Psoas muscle (tissue), 8 donors: ENCODE data around the gene ACAP3. TPM values are rescaled to one million over a fixed set of nuclear protein-coding genes. Genes with fewer than 3 reads are reported as not detected.
"Not testable (repeated sequence)": the region's sequence is repeated elsewhere in the genome, so short reads cannot be mapped to it uniquely, and the experiment has no call there.

Experiments
- ATAC-seq, 4 donors: fragments of 200-7000 bp; cut with Tn5 transposase; one replicate each; pipeline ENCODE4 v1.9.1; 2020; ENCODE audit warnings: moderate library complexity in 3 of 4, mild to moderate bottlenecking in 2 of 4
- DNase-seq, 2 donors: peaks; one replicate each; pipeline ENCODE4 v3.0.0-alpha.2; 2020
- H3K27ac ChIP-seq: fragments of 200-600 bp; one replicate; pipeline ENCODE4 v1.8.0; 2022
- H3K27me3 ChIP-seq, 3 donors: fragments of 200-600 bp in 1 of 3; one replicate each; pipeline versions ENCODE4 v1.6.1 to v1.8.0; 2013 to 2022; ENCODE audit warnings: low read length in 2 of 3, mild to moderate bottlenecking in 2 of 3, moderate library complexity in 1 of 3; ENCODE audit not compliant: insufficient read depth in 3 of 3
- H3K36me3 ChIP-seq, 2 donors: fragments of 200-600 bp in 1 of 2; one replicate each; pipeline versions ENCODE4 v1.6.1 to v1.8.0; 2013 to 2022; ENCODE audit warnings: low read depth in 1 of 2, mild to moderate bottlenecking in 1 of 2, moderate library complexity in 1 of 2; ENCODE audit not compliant: insufficient read depth in 1 of 2
- H3K4me1 ChIP-seq: fragments of 200-600 bp; one replicate; pipeline ENCODE4 v1.8.0; 2022
- H3K4me3 ChIP-seq: fragments of 200-600 bp; one replicate; pipeline ENCODE4 v1.8.0; 2022; ENCODE audit warnings: mild to moderate bottlenecking
- H3K9me3 ChIP-seq: fragments of 200-600 bp; one replicate; pipeline ENCODE4 v1.8.0; 2022
- WGBS, 3 donors: extraction: QIAGEN DNeasy Blood & Tissue Kit; methylation state at CpG; one replicate each; pipeline versions ENCODE4 v1.1.6 to v1.1.7; 2013; 5-methylcytosine and 5-hydroxymethylcytosine counted together
- intact Hi-C, 2 donors: fragments of 100-400 bp; cut with DNase I; formaldehyde crosslinking; loops; one replicate each; pipeline versions ENCODE4 v1.11.0 to v1.14.2; 2022
- polyA plus RNA-seq, 3 donors: library from polyadenylated mRNA; stranded (reverse); fragments of 200-250 nt; gene quantifications; one replicate each; pipeline ENCODE4 v1.2.3, GENCODE V29; 2013
- total RNA-seq, 4 donors: library from RNA; stranded (reverse); fragmentation: NEBNext Ultra II Directional in 2 of 4; extraction: Animal tissue kit (Norgen Biotek cat#: 25700) in 2 of 4; gene quantifications; one replicate each; pipeline versions ENCODE4 v1.2.1 to v1.2.4, GENCODE V29; 2021 to 2023
- TF ChIP-seq, protein P1 (sequence below): fragments of 200-600 bp; IDR thresholded peaks from one replicate; pipeline ENCODE4 v1.8.0; 2022; ENCODE audit warnings: antibody characterized with exemption
- donor health status: healthy with polysubstance abuse.
- donor health status: DM: no; HTN: no; CAD: no; lungs with moderate emphysema.
- donor health status: Bipolar disorder and iron deficiency.
- donor health status: healthy.
- donor health status: DM: yes; HTN: yes; CAD: no.
- donor health status: DM: no; HTN: no; CAD: no.
- donor health status: DM: no; HTN: no; CAD: no.
- donor health status: DM: yes; HTN: yes; CAD: no.

Gene ACAP3
- total and polyA plus RNA-seq, 7 donors, result 14.7 to 32.0 (median 23.7) TPM

DNA sequence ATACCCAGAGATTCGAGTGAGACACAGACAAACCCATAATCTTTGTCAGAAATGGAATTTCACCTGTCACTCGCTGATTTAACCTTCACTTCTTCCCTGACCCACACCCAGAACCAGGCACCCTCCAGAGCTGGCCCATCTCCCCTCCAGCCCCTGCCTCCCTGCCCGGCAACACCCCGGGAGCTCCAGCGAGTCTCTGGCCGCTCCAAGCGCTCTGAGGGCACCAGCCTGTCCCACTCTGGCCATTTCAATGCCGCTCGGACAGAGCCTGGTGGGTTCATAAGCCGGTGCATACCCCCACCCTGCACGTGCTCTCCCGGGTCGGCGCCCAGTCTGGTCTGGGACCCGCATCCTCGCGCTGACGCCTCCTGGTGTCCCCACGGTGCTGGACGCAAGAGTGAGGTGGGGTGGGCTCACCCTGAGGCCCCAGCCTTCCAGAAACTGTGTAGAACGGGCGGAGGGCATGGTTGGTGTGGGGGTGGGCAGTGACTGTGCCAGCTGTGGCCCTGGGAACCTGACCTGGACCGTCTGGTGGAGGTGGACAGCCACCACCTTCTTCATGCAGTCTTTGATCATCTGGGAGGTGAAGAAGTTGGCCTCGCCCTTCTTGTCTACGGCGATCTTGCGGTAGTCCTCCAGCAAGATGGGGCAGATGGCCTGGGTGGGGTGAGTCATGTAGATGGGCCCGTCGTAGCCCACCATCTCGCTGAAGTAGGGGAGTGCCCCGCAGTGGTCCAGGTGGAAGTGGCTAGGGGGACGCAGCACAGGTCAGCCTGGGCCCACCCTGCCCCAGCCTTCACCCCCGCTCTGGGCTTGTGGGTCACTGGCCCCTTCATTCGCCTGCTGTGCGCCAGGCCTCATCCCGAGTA lies 11.3 kb upstream of the ACAP3 start:
- TF ChIP-seq, protein P1, sequence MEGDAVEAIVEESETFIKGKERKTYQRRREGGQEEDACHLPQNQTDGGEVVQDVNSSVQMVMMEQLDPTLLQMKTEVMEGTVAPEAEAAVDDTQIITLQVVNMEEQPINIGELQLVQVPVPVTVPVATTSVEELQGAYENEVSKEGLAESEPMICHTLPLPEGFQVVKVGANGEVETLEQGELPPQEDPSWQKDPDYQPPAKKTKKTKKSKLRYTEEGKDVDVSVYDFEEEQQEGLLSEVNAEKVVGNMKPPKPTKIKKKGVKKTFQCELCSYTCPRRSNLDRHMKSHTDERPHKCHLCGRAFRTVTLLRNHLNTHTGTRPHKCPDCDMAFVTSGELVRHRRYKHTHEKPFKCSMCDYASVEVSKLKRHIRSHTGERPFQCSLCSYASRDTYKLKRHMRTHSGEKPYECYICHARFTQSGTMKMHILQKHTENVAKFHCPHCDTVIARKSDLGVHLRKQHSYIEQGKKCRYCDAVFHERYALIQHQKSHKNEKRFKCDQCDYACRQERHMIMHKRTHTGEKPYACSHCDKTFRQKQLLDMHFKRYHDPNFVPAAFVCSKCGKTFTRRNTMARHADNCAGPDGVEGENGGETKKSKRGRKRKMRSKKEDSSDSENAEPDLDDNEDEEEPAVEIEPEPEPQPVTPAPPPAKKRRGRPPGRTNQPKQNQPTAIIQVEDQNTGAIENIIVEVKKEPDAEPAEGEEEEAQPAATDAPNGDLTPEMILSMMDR, result no peak
- Histone ChIP-seq H3K9me3 (no peaks in the 10 kb centered on the region), H3K36me3 (peaks cover 4 to 57% of the 10 kb centered on the region in 2 donors), H3K27ac (peak overlapping the region; percentile 67), H3K27me3 (no peaks in the 10 kb centered on the region), H3K4me3 (no peak overlapping the region), H3K4me1 (peaks cover 50% of the 10 kb centered on the region)
- ATAC-seq (no peak), DNase-seq (no peak)
- WGBS, 3 donors, result 83 to 89% (median 83%) methylated on average over 36 of the region's 36 CpGs
- intact Hi-C loops, result no loop called here

DNA sequence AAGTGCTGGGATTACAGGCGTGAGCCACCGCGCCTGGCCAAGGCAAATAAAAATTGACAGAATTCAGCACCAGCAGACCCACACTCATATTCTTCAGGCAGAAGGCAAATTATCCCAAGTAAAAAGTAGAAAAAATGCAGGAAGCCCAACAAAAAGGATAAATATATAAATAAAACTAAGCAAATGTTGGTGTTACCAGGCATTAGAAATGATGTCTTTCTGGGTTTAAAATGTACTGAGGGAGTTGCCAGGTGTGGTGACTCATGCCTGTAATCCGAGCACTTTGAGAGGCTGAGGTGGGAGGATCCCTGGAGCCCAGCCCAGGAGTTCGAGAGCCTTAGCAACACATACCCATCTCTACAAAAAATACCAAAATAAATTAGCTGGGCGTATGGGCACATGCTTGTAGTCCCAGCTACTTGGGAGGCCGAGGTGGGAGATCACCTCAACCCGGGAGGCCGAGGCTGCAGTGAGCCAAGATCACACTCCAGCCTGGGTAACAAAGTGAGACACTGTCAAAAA lies 10.5 kb upstream of the ACAP3 start:
- ATAC-seq, result peak; percentile 78 to 91 (median 86)
- Histone ChIP-seq H3K4me3 (no peak overlapping the region), H3K36me3 (peaks cover 7 to 65% of the 10 kb centered on the region in 2 donors), H3K9me3 (no peaks in the 10 kb centered on the region), H3K27ac (peak overlapping the region; percentile 67), H3K27me3 (no peaks in the 10 kb centered on the region), H3K4me1 (peaks cover 46% of the 10 kb centered on the region)
- intact Hi-C loops, result no loop called here
- TF ChIP-seq, protein P1, result no peak
- peak; percentile 88 to 91 for DNase-seq
- WGBS, 3 donors, result 34 to 44% (median 39%) methylated on average over 9 of the region's 9 CpGs

DNA sequence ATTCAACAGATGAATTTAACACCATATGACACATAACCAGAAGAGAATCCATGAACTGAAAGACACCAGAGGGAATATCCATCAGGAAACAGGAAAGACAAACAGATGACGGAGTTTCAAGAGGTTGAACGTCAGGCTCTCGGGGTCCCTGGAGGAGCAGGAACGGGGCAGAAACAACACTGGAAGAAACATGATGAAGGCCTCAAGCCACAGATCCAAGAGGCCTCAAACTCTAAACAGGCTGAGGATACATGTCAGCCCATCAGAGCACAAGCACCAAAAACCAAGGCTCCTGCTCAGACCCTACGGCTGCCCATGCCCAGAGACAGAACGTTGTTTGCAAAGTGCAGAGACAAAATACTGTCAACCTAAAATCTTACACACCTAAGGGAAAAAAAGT lies 9.7 kb upstream of the ACAP3 start:
- Histone ChIP-seq H3K36me3 (peaks cover 7 to 73% of the 10 kb centered on the region in 2 donors), H3K4me3 (no peak overlapping the region), H3K4me1 (peaks cover 40% of the 10 kb centered on the region), H3K9me3 (no peaks in the 10 kb centered on the region), H3K27ac (peak overlapping the region; percentile 67), H3K27me3 (no peaks in the 10 kb centered on the region)
- DNase-seq (no peak), ATAC-seq (no peak)
- intact Hi-C loops, result no loop called here
- 83 to 85% (median 84%) methylated on average over 6 of the region's 6 CpGs for WGBS, 3 donors
- TF ChIP-seq, protein P1, result no peak

DNA sequence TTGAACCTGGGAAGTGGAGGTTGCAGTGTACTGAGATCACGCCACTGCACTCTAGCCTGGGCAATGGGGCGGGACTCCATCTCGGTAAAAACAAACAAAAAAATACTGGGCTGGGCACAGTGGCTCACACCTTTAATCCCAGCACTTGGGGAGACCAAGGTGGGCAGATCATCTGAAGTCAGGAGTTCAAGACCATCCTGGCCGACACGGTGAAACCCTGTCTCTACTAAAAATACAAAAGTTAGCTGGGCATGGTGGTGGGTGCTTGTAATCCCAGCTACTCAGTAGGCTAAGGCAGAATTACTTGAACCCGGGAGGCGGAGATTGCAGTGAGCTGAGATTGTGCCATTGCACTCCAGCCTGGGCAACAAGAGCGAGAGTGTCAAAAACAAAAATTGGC lies 8.5 kb upstream of the ACAP3 start:
- H3K27ac ChIP-seq, ATAC-seq: not testable (repeated sequence)

DNA sequence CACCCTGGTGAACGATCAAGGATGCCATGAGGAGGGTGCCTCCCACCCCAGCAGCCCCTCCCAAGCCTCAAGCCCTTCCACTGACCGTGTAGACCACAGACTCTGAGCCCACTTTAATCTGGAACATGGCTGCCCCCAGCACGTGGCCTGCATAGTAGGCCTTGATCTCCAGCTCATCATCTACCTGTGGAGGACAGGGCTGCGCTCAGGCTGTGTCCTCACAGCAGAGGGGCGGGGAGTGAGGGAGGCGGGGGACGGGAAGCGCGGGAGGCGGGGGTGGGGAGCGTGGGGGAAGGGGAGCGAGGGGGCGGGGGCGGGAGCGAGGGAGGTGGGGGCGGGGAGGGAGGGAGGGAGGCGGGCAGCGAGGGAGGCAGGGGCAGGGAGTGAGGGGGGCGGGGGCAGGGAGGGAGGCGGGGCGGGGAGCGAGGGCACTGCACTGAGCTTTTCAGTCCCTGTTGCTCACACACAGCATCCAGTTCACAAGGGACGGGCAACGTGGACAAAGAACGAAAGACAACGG lies 7.8 kb upstream of the ACAP3 start:
- peaks cover 7 to 89% of the 10 kb centered on the region in 2 donors for H3K36me3 ChIP-seq

More for the DNA sequence above, 8.5 kb upstream of the ACAP3 start:
- WGBS, 3 donors, result 92 to 93% (median 92%) methylated on average over 8 of the region's 8 CpGs
- H3K4me3 ChIP-seq, H3K9me3 ChIP-seq, DNase-seq, intact Hi-C loops, H3K27me3 ChIP-seq: not testable (repeated sequence)
- H3K4me1 ChIP-seq, result peaks cover 29% of the 10 kb centered on the region
- peaks cover 7 to 85% of the 10 kb centered on the region in 2 donors for H3K36me3 ChIP-seq

More for the DNA sequence above, 7.8 kb upstream of the ACAP3 start:
- TF ChIP-seq, protein P1, result no peak
- peaks cover 24% of the 10 kb centered on the region for H3K4me1 ChIP-seq
- intact Hi-C loops, result no loop called here
- no peaks in the 10 kb centered on the region for H3K27me3 ChIP-seq
- DNase-seq, result no peak
- 65 to 82% (median 70%) methylated on average over 11 to 22 of the region's 26 CpGs for WGBS, 3 donors
- H3K9me3 ChIP-seq, result no peaks in the 10 kb centered on the region
- H3K4me3 ChIP-seq, result no peak overlapping the region
- no peak overlapping the region for H3K27ac ChIP-seq
- ATAC-seq, result no peak
